Putamen (tissue), 1 donor: ENCODE results near the gene UGT2B17.
"Not testable (repeated sequence)": the region's sequence is repeated elsewhere in the genome, so short reads cannot be mapped to it uniquely, and the experiment has no call there.

Experiments used
- DNase-seq: peaks from one replicate; pipeline ENCODE4 v3.0.0-alpha.2; 2016; ENCODE audit warnings: low spot score

The UGT2B17 gene

DNA sequence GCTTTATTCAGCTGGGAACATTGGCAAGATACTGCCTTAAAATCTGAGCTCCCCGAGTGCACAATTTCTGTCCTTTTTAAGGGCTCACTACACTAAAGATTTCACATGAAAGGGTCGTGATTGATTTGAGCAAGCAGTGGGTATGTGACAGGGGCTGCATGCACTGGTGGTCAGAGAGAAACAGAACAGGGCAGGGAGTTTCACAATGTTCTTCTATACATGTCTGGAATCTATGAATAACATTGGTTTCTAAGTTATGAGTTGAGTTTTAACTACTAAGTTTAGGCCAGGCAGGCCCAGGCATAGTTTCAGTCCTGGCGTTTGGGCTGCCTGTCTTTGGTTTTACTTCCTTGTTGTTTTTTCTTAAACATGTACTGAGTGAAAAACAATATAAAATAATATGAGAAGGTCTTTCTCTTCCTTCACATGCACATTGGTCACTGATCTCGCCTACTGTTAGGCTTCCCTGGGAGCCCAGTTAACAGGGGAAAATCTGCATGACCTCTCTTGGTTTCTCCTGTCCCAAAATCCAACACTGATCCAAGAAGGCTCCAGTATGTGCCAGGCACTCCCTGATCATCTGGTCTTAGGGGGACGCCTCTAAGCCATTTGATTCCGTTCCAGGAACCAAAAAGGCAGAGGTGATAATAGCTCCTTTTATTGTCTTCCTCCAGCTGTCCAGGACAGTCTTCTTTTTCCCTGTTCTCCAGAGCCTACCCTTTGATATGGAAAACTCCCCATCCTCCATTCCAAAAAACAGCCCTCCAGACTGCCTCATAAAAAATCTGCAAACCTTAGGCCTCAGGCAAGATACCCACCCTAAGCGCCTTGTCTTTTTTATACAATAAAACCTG lies at the start of gene UGT2B17:
Gene UGT2B17, minus strand, starts transcription at position 51 of the 854 bp plus-strand sequence. CDS start 7,838 bp downstream, outside the sequence.
- no peak for DNase-seq

DNA sequence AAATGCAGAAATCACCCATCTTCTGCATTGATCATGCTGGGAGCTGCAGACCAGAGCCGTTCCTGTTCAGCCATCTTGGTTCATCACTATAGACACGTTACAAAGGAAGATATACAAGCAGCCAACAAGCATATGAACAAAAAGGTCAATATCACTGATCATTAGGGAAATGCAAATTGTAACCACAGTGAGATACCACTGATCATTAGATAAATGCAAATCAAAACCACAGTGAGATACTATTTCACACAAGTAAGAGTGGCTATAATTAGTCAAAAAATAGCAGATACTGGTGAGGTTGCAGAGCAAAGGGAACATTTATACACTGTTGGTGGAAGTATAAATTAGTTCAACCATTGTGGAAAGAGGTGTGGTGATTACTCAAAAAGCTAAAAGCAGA lies 46.6 kb upstream of the UGT2B17 start:
- not testable (repeated sequence) for DNase-seq

DNA sequence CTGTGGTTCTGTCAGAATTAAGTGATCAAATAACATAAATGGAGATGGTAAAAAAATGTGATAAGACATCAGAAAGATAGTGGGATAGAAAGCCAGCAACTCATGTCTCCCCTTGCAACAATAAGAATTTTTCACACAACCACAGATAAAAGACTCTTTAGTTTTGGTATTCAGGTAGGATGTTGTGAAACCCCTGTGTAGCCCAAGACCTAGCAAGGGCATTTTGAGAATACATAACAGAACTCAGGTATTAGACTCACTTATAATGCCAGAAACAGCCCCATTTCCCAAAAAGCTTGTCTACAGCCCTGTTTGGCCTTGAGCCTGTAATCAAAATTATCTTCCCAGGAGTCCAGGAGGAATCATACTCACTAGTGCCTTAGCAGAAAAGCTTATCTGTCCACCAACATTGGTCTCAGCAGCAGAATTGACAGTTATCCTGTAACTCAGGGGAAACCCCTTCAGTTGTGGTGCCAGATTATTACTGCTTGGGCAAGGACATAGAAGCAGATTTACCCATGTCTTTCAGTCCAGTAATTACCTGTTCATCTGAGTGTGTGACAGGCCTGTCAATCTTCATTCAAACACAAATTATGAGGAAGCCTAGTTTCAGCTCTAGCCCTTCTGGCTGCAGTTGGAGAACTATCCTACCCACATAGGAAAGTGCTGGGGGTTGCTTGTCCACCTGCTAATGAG lies 41.0 kb upstream of the UGT2B17 start:
- no peak for DNase-seq

DNA sequence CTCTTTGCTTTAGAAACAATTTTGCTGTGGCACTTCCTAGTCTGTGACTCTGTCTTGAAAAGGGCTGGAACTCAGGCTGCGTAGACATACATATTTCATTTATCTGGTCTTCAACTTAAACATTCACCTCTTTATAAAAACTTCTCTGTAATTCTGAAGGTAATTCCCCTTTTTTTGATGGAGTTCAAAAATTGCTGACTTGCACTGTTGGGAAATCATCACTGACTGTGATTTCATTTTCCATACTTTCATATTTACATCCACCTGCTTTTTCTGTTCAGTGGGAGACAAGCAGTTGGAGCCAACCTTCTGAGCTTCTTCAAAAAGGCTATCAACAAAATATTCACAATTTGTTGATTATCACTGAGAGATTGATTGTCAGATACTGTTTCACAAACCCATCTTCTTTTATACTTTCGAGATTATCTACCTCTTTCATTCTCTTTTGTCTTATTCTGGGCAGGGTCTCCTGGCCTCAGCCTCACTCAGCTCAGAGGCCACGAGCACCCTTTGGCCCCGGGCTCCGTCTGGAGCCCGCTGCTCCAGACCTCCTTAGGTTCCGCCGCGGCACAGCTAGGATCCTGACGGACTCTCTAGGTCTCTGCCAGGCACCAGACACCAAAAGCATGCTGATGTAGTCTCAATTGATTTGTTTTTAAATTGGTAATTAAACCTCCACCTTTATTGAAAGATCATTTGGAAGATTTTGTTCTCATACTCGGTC lies 39.7 kb upstream of the UGT2B17 start:
- no peak for DNase-seq

DNA sequence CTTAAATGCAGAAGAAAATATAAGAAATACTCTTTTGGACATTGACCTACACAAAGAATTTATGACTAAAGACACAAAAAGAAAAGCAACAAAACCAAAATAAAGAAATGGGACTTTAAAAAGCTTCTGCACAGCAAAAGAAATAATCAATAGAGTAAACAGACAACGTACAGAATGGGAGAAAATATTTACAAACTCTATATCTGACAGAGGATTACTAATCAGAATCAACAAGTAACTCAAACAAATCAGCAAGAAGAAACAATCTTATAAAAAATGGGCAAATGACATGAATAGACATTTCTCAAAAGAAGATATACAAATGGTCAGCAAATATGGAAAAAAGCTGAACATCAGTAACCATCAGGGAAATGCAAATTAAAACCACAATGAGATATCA lies 37.6 kb upstream of the UGT2B17 start:
- DNase-seq: no peak

DNA sequence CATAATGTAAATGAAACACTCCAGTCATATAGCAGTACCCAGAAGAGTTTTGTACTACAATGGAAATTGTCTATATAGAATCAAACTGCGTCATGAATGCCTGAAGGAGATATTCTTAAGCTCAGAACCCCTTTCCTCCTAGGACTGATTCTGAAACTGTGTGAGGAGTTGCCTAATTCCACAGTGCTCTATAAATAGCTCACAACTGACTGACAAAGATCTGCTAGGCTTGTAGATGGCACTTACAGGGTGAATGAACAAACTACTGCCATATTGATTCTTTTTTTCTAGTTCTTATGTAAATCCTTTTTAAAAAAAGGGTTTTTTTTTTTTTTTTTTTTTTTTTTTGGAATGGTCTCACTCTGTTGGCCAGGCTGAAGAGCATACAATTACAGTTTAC lies 30.1 kb upstream of the UGT2B17 start:
- DNase-seq: no peak

DNA sequence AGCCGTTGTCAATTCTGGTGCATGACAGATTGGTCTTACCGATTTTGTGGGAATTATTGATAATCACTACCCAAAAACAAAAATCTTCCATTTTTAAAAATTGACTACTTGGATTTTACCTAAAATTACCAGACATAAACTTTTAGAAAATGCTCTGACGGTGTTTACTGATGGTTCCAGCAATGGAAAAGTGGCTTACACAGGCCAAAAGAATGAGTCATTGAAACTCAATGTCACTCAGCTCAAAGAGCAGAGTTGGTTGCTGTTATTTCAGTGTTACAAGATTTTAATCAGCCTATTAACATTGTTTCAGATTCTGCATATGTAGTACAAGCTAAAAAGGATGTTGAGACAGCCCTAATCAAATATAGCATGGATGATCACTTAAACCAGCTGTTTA lies 23.0 kb upstream of the UGT2B17 start:
- DNase-seq: no peak

DNA sequence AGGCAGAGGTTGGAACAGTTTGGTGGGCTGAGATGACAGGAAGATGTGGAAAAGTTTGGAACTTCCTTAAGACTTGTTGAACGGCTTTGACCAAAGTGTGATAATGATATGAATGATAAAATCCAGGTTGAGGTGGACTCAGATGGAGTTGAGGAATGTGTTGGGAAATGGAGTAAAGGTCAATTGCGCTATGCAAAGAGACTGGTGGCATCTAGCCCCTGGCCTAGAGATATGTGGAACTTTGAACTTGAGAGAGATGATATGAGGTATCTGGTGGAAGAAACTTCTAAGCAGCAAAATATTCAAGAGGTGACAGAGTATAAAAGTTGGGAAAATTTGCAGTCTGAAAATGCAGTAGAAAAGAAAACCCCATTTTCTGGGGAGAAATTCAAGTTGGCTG lies 21.4 kb upstream of the UGT2B17 start:
- DNase-seq: no peak

DNA sequence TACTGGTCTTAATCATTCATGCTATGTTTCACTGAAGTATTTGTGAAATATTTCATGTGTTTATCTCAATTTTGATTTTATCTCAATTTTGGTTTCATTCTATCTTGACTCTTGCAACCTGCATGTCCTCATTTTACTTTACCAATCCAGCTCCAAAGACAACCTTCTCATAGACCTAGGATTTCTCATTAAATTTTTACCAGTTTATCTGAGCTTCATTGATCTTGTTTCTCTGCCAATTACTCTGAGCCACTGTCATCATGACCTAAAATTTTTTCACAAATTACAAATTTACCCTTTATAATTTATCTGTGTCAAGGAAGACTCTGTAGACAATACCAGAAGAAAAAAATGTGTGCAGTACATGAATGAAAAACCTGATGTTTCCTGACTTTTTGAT lies 18.6 kb upstream of the UGT2B17 start:
- no peak for DNase-seq

DNA sequence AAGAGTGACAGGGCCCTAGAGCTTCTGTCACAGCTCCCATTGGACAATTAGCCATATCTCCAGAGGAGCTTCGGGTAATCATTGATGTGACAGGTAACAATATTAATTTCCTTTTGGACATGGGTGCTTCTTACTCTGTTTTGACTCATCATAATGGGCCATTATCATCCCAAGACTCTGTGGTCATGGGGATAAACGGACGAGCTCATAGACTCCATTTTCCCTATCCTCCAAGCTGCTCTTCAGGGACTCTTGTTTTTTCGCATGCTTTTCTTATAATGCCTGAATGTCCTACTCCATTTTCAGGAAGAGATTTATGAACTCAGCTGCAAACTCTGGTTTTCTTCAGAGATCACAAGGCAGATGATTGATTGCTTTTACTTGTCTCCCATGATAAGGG lies 17.0 kb upstream of the UGT2B17 start:
- no peak for DNase-seq

DNA sequence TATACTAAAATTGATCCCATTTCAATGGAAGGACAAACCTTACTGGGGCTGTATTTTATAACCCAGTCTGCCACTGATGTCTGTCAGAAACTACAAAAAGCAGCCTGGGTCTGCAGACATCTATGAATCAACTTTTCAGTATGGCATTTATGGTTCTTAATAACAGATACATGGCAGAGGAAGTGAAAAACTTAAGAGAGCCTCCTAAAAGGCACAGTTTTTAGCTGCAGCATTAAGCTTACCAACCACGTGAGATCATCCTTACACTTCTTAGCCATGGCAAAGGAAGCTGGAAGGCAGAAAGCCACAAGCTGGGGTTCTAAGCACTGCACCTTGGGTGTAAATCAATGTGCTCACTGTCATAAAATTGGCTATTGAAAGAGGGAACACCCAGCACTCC lies 16.6 kb upstream of the UGT2B17 start:
- DNase-seq: no peak

DNA sequence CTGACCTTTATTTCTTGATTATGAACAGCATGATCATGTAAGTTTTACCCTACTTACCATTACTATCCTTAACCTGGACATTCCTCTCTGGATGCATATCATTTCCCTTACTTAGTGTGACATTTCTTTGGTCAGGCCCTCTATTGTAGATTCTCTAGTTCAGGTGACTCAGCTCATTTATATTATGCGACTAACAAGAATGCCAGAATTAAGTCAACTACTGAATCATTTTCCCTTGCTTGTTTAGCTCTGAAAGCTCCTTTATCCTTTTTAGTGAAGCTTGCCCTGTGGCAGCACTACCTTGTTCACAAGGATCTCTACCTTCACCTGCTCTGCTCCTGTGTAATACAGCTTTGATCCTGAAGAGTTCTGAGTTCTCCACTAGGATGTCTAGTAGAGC lies 15.1 kb upstream of the UGT2B17 start:
- no peak for DNase-seq

DNA sequence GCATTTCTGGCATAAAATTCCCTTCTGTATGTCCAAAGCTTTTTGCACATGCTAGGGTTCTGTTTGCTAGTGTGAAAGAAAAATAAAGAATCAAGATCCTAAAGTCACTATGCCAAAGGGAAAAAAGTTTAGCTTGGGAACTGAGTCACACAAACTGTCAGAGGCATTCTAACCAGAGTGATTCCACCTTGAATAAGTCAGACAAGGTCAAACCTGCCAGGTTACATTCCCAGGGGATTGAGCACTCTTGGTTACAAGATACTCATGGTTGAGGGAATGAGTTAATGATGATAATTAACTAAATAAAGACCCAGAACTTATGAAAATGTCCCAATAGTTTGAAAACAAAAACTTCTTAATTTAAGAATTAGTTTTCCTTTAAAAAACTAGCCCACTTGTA lies 13.7 kb upstream of the UGT2B17 start:
- DNase-seq: no peak

DNA sequence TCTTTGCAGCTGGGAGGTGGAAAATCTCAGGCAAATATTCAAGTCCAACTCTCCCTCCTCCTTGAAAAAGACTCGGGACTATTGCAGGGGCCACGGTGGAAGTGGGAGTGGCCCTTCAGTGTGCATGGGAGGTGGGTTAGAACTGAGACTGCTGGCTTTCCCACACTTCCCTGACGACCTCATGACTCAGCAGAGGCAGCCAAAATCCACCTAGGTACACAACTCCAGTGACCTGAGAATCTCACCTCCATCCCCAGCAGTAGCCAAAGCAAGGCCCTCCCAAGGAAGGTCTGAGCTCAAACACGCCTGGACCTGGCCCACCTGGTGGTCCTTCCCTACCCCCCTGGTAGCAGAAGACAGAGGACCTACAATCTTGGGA lies 6.2 kb upstream of the UGT2B17 start:
- DNase-seq: no peak

DNA sequence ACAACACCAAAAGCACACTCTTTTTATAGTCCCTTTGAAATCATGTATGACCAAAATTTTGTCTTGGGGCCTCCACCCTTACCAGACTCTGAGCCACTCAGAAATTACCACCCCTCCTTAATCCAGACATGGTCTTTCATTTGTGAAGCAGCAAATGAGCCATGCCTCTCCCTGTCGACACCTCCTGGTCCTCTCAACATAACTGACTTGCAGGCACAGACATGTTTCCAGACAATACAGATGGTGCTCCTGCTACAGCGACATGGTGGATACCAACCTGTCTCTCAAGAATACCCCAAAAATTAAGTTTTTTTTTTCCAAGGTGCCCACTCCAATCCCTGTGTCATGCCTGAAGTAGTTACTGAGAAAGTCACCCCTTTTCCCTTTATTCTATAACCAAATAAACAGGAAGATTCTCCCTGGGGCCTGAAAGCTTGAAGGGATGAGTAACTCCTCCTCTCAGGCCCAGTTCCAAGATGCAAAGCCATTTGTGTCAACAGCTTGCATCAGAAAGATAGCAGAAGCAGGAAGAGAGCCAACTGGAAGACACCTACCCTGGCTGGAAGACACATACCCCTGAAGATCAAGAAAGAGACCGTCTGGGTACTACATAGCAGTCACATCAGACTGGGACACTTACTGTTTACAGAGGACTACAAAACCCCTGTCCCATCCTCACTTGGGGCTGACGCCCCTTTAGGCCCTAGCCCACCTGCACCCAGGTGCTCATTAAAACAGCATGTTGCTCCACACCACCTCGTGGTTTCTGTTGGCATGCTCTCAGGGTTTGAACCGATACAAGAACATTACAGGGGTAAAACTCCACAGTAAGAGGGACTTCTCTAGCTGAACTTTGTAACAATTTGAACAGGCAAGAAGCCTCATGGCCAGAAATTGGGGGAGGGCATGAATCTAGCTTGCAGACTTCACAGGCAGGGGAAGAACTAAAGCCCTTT lies 5.5 kb upstream of the UGT2B17 start:
- DNase-seq: no peak

DNA sequence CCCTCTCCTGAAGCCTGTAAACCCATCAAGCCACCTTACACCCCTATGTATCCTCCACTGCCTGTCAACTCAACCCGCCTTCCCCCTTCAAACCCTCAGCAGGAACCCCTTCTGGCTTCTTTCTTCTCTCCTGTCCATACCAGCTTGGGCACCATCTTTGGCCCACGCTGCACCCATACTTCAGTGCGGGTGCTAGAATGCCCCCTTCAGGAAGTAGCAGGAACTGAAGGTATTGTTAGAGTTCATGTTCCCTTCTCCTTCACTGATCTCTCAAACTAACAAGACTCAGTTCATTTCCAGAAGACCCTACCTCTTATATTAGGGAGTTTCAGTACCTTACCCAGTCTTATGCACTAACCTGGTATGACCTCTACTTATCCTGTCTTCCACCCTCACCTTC lies 1.5 kb upstream of the UGT2B17 start:
- no peak for DNase-seq

DNA sequence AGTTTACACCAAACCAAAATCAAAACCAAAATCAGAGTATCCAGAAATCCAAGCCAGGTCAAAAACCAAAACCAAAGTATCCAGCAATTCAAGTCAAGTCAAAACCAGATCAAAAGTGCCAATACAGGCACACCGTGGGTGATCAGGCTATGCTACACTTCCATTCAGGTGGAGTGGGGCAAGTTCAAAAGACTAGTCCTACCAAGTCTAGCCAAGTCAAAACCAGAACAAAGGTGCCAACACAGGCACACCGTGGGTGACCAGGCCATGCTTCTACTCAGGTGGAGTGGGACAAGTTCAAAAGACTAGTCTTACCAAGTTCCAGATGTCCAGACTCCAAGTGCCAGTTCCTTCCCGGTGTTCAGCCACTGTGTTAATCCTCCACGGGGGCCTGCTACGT lies 486 bp downstream of the UGT2B17 start:
- not testable (repeated sequence) for DNase-seq

DNA sequence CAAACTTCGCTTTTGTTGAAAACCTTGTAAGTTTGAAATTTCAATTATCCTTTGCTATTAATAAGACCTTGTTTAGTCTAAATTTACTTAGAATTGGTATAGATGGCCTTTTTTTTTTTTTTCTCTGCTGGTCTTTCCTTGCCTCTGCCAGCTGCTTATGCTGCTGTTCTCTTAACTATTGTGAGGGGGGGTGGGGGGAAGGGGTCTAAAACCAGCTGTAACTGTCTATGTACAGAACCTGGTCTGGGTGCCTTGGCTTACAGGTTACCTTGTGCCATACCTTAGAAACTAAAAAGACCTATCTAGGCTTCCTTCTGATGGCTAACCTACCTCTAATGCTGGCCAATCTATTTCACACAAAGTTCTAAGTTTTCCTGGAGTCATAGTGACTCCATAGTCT lies 1.0 kb downstream of the UGT2B17 start:
- no peak for DNase-seq

DNA sequence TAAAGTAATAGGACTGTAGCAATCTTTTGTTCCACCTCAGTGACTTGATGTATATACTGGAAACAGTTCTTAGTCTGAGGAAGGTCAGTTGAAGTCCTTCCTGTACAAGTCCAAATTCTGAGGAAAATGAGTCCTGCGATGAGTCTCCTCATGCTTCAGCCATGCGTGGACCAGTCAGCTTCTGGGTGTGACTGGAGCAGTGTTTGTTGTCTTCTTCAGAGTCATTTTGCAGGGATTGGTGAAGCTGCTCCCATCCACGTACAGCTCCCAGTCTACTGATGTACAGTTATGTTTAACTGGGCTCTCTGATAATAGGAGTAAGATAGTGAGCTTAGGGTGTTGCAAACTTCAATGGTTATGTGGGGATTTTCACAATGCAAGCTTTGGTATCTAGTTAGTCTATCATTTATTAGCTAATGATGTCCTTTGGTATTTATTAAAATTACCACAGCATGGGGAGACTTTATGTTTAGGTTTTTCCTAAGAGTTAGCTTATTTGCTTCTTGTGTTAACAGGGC lies 3.4 kb downstream of the UGT2B17 start:
- DNase-seq: no peak

DNA sequence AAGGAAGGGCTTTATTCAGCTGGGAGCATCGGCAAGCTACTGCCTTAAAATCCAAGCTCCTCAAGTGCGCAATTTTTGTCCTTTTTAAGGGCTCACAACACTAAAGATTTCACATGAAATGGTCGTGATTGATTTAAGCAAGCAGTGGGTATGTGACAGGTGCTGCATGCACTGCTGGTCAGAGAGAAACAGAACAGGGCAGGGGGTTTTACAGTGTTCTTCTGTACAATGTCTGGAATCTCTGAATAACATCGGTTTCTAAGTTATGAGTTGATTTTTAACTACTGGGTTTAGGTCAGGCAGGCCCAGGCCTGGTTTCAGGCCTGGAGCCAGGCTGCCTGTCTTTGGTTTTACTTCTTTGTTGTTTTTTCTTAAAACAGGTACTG lies 6.0 kb downstream of the UGT2B17 start:
- DNase-seq: no peak

DNA sequence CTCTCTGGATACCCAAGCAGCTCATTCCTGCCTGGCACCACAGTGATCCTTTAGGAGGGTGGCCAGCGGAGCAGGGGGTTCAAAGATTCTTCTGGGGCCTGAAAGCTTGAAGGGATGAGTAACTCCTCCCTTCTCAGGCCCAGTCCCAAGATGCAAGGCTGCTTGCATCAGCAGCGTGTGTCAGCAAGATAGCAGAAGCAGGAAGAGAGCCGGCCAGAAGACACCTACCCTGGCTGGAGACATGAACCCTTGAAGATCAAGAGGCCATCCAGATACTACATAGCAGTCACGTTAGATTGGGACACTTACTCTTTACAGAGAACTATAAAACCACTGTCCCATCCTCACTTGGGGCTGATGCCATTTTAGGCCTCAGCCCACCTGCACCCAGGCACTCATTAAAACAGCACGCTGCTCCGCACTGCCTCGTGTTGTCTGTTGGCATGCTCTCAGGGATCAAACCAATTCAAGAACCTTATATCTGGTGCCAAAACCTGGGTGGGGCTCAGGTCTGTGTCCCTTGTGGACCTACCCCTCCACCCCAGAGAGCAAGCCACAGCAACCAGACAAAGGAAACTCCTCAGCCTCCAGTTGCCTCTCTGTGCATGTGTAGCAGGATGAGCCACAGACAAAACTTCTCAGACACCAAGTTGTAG lies 6.5 kb downstream of the UGT2B17 start:
- DNase-seq: no peak
